Measurements from ENCODE around the gene CHI3L1.

DNA sequence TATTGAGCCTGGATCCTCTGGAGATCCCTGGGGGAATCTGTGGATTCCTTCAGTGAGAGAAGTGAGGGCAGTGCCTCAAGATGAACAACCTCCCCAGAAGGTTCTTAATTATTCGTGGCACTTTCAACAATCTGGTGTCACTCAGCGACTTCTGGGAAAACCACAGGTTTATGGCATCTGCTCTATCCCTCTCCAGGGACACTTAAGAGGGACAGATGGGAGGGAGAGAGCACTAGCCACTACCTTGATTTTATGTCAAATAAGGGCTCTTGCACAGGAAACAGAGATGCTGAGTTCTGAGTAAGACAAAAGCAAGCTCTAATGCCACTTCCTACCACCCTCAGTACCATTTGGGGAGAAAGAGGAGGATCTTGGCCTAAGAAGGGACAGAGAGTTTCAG is 21.2 kb upstream of the CHI3L1 start:
- TF ChIP-seq, protein P1, sequence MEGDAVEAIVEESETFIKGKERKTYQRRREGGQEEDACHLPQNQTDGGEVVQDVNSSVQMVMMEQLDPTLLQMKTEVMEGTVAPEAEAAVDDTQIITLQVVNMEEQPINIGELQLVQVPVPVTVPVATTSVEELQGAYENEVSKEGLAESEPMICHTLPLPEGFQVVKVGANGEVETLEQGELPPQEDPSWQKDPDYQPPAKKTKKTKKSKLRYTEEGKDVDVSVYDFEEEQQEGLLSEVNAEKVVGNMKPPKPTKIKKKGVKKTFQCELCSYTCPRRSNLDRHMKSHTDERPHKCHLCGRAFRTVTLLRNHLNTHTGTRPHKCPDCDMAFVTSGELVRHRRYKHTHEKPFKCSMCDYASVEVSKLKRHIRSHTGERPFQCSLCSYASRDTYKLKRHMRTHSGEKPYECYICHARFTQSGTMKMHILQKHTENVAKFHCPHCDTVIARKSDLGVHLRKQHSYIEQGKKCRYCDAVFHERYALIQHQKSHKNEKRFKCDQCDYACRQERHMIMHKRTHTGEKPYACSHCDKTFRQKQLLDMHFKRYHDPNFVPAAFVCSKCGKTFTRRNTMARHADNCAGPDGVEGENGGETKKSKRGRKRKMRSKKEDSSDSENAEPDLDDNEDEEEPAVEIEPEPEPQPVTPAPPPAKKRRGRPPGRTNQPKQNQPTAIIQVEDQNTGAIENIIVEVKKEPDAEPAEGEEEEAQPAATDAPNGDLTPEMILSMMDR (IDR thresholded peaks at IDR 0.05) = no peak
- no peak for TF ChIP-seq EZH2 (IDR thresholded peaks at IDR 0.05; ENCODE audit: borderline replicate concordance, insufficient read depth, low read depth, low read length, poor library complexity, severe bottlenecking)

Data from B cell (primary cell).